ENCODE data around the gene PRPF6.

The PRPF6 gene

DNA sequence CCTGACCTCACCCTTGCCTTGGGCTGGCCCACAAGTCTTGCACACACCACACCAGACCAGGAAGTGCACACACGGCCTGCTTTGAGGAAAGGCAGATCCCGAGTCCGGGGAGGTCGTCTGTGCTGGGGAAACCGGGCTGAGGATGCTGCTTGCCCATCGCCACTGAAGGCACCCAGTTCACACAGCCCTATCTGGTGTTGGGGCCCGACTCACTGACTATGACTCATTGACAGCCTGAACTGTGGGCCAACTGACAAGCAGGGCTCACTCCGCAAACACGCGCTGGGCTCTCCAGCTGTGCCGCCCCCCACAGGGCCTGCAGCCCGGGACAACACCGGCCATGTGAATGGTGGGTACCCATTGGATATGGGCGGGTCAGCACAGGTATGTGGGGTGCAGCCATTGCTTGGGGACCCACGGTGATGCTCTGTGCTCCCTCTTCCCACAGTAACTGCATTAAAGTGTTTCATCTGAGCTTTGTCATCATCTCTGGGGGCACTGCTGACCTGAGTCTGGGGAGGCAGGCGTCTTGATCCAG is 3.1 kb upstream of the PRPF6 start:
- ATAC-seq (replicated peaks) (peak; percentile 30), DNase-seq (peak; percentile 39 to 50 (median 48))
- H3K4me1 Mint-ChIP-seq (ENCODE audit: low read depth in 2 of 2), result peaks cover 49 to 59% of the 10 kb centered on the region in 2 donors
- no peaks in the 10 kb centered on the region for H3K27me3 Mint-ChIP-seq
- no peaks in the 10 kb centered on the region for H3K9me3 Mint-ChIP-seq
- peaks cover 30% of the 10 kb centered on the region for H3K36me3 Mint-ChIP-seq (ENCODE audit: insufficient read depth)
- H3K27ac Mint-ChIP-seq, result peak overlapping the region; percentile 83 to 85
- H3K4me3 Mint-ChIP-seq, result peak overlapping the region; percentile 77 to 88

DNA sequence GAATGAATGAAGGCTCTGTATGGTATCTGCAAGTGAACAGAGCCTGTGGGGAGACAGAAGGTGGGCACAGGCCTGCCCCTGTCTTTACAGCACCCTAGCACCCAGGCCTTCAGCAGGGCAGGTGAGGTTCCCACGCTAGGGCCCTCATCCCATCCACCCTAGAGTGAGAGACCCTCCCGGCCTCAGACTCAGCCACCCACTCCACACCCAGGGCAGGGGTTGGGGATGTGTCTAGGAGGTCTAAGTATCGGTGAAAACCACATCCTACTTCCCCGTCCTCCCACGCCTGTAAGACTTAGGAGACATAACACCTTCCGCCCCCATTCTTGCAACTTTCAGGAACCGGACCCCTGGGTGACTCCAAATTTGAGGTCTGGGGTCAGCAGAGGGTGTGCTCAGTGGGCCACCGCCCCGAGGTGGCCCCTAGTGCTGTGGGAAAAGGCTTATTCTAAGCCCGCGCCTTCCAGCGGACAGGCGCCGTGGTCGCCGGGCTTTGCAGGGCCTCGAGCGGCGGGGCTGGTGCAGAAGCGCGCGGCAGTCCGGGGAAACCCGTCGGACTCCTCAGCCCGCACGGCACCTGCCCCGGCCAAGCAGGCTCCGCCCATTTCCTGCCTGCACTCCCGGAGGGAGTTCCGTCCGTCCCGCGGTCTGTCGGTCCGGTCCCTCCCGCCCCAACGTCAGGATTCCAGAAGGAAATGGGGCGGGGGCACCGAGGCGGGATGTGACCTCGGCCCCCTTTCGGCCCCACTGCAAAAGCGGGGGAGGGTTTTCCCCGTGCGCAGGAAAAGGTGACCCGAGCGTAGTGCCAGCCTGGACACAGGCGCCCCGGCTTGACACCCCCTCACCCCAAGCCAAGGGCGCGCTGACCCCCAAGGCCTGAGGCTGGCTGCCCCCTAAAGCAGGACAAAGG is 2.4 kb upstream of the PRPF6 start:
- peak overlapping the region; percentile 83 to 85 for H3K27ac Mint-ChIP-seq
- ATAC-seq (replicated peaks), result peak; percentile 16
- peaks cover 38% of the 10 kb centered on the region for H3K36me3 Mint-ChIP-seq (ENCODE audit: insufficient read depth)

DNA sequence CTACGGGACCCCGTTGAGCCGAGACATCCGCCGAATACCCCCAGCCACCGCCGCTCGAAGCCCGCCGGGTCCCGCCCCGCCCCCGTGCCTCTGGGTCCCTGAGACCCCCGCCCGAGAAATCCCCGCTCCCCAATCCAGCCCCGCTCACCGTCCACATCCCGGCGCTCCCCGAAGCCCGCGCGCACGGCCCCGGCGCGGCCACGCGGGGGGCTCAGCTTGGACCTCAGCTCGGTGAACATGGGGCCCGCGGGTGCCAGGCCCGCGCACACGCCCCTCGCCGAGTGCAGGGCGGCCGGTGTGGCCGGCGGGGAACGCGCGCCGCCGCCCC is 1.7 kb upstream of the PRPF6 start:
- Mint-ChIP-seq H3K9me3 (no peaks in the 10 kb centered on the region), H3K27me3 (no peaks in the 10 kb centered on the region), H3K36me3 (ENCODE audit: insufficient read depth) (peaks cover 41% of the 10 kb centered on the region), H3K4me1 (ENCODE audit: low read depth in 2 of 2) (peaks cover 48 to 59% of the 10 kb centered on the region in 2 donors), H3K4me3 (peak overlapping the region; percentile 77 to 88), H3K27ac (peak overlapping the region; percentile 83 to 85)
- no peak for DNase-seq
- ATAC-seq (replicated peaks), result no peak

More for the DNA sequence above, 2.4 kb upstream of the PRPF6 start:
- DNase-seq, result peak in 2 of 3 experiments; percentile 29 to 37
- no peaks in the 10 kb centered on the region for H3K27me3 Mint-ChIP-seq
- H3K4me1 Mint-ChIP-seq (ENCODE audit: low read depth in 2 of 2), result peaks cover 53 to 64% of the 10 kb centered on the region in 2 donors
- peak overlapping the region; percentile 77 to 88 for H3K4me3 Mint-ChIP-seq
- no peaks in the 10 kb centered on the region for H3K9me3 Mint-ChIP-seq

DNA sequence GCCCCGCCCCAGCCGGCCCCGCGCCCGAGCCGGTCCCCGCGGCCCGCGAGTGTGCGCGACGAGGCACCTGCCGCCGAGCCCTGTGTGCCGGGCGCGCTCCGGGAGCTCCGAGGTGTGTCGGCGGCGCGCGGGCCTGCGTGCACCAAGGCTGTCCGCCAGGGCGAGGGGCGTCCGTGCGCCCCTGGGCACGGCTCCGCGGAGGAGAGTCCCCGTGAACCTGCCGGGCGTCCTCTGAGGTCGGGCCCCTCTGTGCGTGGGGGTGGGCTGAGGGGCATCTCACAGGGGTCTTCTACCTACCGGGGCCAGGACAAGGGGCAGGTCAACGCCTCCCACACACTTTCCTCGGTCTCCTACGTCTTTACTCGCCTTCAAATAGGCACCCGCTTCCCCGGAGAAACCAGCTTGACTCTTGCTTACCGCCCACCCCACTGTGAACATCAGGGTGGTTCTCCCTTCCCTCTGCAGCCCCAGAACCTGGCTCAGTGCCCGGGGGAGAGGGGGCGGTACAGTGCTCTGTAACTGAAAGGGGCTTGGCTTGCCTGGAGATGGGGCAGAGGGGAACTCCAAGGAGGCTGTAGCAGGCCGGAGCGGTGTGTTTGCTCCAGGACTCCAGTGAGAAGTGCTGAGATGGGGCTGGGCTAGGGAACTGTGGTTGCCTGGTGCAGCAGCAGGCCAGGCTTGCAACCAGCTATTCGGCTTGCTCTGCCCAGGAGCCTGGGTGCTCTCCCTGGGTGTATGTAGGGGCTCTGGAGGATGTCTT is 1.2 kb upstream of the PRPF6 start, which contains the start of gene SAMD10:
SAMD10 (minus strand) TSS at position 86 of the 760 bp plus-strand sequence. CDS start 175 bp downstream, outside the sequence.
- Mint-ChIP-seq H3K9me3 (no peaks in the 10 kb centered on the region), H3K36me3 (ENCODE audit: insufficient read depth) (peaks cover 46% of the 10 kb centered on the region), H3K4me3 (peak within 1 kb of the TSS; percentile 87 to 88), H3K27me3 (no peaks in the 10 kb centered on the region), H3K4me1 (ENCODE audit: low read depth in 2 of 2) (peaks cover 47 to 64% of the 10 kb centered on the region in 2 donors), H3K27ac (peak within 1 kb of the TSS; percentile 93)
- DNase-seq (peak; percentile 58 to 67 (median 62)), ATAC-seq (replicated peaks) (peak; percentile 38)

DNA sequence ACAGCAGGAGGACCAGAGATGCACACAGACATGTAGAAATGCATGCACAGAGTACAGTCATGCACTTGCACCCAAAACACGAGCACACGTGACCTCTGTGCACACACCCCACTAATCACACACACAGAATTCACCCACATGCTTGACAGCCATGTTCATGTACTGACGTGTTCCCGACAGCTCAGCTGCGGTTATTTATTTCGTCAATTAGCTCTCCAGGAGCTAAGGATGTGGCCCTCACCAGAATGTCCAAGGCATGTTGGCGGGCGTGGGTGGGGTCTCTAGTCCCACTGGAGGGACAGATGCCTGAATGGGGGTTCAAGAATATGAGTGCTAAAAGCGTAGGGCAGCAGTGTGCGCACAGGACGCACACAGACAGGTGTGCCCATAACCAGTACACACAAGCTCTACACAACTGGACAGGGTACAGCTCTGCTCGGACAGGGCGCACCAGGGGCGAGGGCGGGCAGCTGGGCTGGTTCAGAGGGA is 571 bp upstream of the PRPF6 start:
- Mint-ChIP-seq H3K27me3 (no peaks in the 10 kb centered on the region), H3K4me3 (peak overlapping the region; percentile 87 to 88), H3K36me3 (ENCODE audit: insufficient read depth) (peaks cover 52% of the 10 kb centered on the region), H3K27ac (peak overlapping the region; percentile 93), H3K4me1 (ENCODE audit: low read depth in 2 of 2) (peaks cover 47 to 66% of the 10 kb centered on the region in 2 donors), H3K9me3 (no peaks in the 10 kb centered on the region)
- peak; percentile 45 for ATAC-seq (replicated peaks)
- DNase-seq, result peak in 2 of 3 experiments; percentile 33 to 46

DNA sequence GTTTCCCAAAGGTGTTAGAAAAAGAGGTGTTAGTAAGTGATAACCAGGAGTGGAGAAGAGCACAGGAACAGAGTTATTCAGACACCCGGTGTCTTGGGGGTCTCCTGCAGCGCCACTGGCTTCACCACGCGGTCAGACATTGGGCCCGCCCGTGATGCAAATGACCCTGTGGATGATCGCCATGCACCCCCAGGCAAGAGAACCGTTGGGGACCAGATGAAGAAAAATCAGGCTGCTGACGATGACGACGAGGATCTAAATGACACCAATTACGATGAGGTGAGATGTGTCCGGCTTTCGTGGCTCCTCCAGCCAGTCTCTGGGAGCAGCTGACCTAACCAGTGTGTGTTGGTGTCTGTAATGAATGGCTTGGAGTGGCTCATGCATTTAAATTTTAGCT is 2.0 kb downstream of the PRPF6 start:
- H3K27me3 Mint-ChIP-seq, result no peaks in the 10 kb centered on the region
- peaks cover 73% of the 10 kb centered on the region for H3K36me3 Mint-ChIP-seq (ENCODE audit: insufficient read depth)
- H3K4me3 Mint-ChIP-seq, result peak overlapping the region in 1 of 2 donors; percentile 87
- peak overlapping the region in 1 of 2 donors; percentile 93 for H3K27ac Mint-ChIP-seq
- no peaks in the 10 kb centered on the region for H3K9me3 Mint-ChIP-seq
- DNase-seq (no peak), ATAC-seq (replicated peaks) (no peak)
- peaks cover 35 to 45% of the 10 kb centered on the region in 2 donors for H3K4me1 Mint-ChIP-seq (ENCODE audit: low read depth in 2 of 2)

DNA sequence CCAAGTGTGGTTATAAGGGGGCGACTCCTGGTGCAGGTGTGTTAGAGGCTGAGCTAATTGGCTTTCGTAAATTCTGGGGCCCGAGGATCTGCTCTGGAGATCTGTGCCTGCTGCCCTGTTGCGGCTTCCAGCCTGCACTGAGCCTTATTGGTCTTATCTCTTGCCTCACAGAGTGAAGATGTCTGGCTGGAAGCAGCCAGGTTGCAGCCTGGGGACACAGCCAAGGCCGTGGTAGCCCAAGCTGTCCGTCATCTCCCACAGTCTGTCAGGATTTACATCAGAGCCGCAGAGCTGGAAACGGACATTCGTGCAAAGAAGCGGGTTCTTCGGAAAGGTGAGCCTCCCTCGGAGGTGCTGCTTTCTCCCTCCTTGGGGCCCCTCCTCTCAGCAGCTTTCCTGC is 20.0 kb downstream of the PRPF6 start:
- Mint-ChIP-seq H3K27me3 (no peaks in the 10 kb centered on the region), H3K4me1 (ENCODE audit: low read depth in 2 of 2) (peaks cover 4 to 11% of the 10 kb centered on the region in 2 donors), H3K27ac (no peak overlapping the region), H3K4me3 (no peak overlapping the region), H3K36me3 (ENCODE audit: insufficient read depth) (peaks cover 81% of the 10 kb centered on the region), H3K9me3 (no peaks in the 10 kb centered on the region)
- no peak for ATAC-seq (replicated peaks)
- no peak for DNase-seq

DNA sequence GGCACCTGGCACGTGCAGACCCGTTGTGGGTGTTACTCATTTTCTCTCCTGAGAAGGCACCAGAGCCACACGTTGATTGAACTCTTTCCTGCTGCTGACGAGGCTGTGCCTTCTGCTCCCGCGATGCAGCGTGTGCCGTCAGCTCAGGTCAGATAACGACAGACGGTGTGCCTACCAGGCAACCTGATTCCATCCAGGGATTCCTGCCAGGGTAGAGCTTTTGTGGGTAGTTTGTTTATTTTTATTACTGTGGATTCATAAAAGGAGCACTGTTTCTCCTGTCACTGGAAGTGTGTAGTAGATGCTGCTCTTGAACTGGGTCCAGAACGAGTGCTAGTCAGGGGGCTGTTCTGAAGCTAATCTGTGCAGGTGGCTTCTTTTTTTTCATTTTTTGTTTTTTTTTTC is 20.7 kb downstream of the PRPF6 start:
- Mint-ChIP-seq H3K27ac (peak overlapping the region in 1 of 2 donors; percentile 59), H3K4me3 (no peak overlapping the region), H3K9me3 (no peaks in the 10 kb centered on the region), H3K4me1 (ENCODE audit: low read depth in 2 of 2) (peaks cover 4 to 11% of the 10 kb centered on the region in 2 donors), H3K27me3 (no peaks in the 10 kb centered on the region), H3K36me3 (ENCODE audit: insufficient read depth) (peaks cover 74% of the 10 kb centered on the region)
- DNase-seq (no peak), ATAC-seq (replicated peaks) (no peak)

DNA sequence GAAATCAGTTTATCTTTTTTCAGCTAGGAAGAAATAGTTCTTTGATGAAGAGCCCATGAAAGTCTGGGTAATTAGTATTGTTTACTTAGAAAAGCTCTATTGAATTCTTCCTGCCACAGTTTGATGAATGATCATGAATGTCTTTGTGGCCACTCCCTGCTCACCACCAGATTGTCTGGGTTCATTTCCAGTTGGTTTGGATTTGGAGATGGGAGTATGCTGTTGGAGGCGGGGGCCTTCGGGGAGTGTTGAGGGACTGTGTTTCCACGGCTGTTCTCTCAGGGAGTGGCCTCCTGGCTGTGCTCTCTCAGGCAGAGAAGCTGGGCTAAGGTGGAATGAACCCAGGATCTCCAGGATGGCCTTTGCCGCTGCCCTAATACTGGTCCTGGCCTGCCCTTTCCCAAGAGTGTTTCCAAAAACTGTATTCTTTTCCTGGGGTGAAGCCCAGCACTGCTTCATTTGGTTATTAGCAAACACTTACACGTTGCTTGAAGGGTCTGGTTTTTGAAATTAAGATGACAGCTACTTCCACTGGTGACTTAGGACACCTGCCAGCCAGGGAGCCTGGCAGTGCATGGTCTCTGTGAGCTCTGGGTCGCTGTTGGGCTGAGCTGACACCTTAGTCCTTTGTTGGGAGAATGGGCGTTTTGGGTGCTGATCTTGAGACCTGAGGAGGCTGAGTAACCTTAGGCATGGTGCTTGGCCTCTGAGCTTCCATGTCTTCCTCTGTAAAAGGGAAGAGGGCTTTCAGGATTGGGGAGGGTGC is 23.2 kb downstream of the PRPF6 start:
- Mint-ChIP-seq H3K4me3 (no peak overlapping the region), H3K4me1 (ENCODE audit: low read depth in 2 of 2) (peaks cover 4 to 11% of the 10 kb centered on the region in 2 donors), H3K36me3 (ENCODE audit: insufficient read depth) (peaks cover 68% of the 10 kb centered on the region), H3K27me3 (no peaks in the 10 kb centered on the region), H3K9me3 (no peaks in the 10 kb centered on the region), H3K27ac (no peak overlapping the region)
- ATAC-seq (replicated peaks) (no peak), DNase-seq (no peak)

DNA sequence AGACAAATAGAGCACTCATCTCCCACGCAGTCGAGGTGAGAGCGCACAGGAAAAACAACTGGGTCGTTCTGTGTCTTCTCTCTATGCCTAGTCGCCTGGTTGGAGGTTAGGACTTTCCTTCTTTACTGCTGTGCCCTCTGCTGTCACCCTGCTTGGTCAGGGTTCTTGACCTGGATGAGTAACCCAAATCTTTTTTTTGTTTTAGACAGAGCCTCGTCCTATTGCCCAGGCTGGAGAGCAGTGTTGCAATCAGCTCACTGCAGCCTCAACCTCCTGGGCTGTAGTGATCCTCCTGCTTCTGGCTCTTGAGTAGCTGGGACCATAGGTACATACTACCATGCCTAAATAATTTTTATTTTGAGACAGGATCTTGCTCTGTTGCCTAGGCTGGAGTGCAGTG is 24.5 kb downstream of the PRPF6 start:
- ATAC-seq (replicated peaks), result no peak
- Mint-ChIP-seq H3K9me3 (no peaks in the 10 kb centered on the region), H3K36me3 (ENCODE audit: insufficient read depth) (peaks cover 67% of the 10 kb centered on the region), H3K27ac (peak overlapping the region in 1 of 2 donors; percentile 32), H3K4me1 (ENCODE audit: low read depth in 2 of 2) (peaks cover 13 to 14% of the 10 kb centered on the region in 2 donors), H3K4me3 (no peak overlapping the region), H3K27me3 (no peaks in the 10 kb centered on the region)
- DNase-seq, result no peak

DNA sequence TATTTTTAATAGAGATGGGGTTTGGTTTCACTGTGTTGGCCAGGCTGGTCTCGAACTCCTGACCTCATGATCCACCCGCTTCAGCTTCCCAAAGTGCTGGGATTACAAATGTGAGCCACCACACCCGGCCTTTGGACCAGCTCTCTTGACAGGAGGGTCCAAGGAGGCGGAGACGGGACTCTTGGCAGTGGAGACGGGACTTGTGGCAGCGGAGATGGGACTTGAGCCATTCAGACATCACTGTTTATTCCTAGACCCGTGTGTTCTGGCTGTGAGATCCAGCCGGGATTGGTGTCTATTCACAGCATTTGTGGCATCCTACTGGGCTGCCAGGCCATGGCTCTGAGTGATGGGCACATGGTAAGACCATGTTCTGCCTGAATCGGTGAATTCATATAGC is 25.6 kb downstream of the PRPF6 start:
- Mint-ChIP-seq H3K4me3 (no peak overlapping the region), H3K4me1 (ENCODE audit: low read depth in 2 of 2) (peaks cover 17% of the 10 kb centered on the region in 2 donors), H3K36me3 (ENCODE audit: insufficient read depth) (peaks cover 67% of the 10 kb centered on the region), H3K27ac (peak overlapping the region in 1 of 2 donors; percentile 22), H3K27me3 (no peaks in the 10 kb centered on the region), H3K9me3 (no peaks in the 10 kb centered on the region)
- ATAC-seq (replicated peaks) (no peak), DNase-seq (no peak)

DNA sequence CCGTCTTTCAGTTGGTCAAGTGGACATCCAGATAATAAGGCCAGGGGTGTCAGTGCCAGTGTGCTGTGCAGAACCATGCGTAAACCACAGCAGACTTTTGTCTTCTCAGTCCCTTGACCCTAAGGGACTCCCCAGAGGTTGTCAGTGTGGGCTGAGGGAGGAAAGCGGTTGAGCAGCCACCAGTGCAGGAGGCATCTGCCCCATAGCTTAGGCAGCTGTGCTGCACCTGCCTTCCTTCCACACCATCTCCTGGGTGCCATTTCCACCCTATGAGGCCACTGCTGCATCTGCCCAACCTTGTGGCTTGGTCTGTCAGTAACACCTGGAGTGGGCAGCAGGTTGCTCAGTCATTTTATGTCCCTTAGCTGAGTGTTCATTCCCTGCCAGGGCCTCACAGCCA is 26.0 kb downstream of the PRPF6 start:
- ATAC-seq (replicated peaks), result no peak
- no peak overlapping the region for H3K27ac Mint-ChIP-seq

More for the DNA sequence above, 26.0 kb downstream of the PRPF6 start:
- no peak for DNase-seq
- Mint-ChIP-seq H3K4me1 (ENCODE audit: low read depth in 2 of 2) (peaks cover 16 to 18% of the 10 kb centered on the region in 2 donors), H3K9me3 (no peaks in the 10 kb centered on the region), H3K4me3 (no peak overlapping the region), H3K27me3 (no peaks in the 10 kb centered on the region), H3K36me3 (ENCODE audit: insufficient read depth) (peaks cover 64% of the 10 kb centered on the region)
